ENCODE data around the gene ARPC4.

- TF ChIP-seq CTCF (IDR thresholded peaks at IDR 0.05) (no peak), POLR2A (IDR thresholded peaks at IDR 0.05) (no peak)
Observed at GRCh38 chr3:9770276-9770812, 22.5 kb upstream of the ARPC4 start.
